Mesenchymal stem cell (in vitro differentiated cells and primary cell): ENCODE results near the gene ARL4C.

Experiments used
- DNase-seq: peaks from one replicate; pipeline ENCODE4 v3.0.0-alpha.2; 2013
- H2AFZ ChIP-seq: one replicate; pipeline ENCODE4 v1.6.1; 2013; ENCODE audit warnings: low read depth, mild to moderate bottlenecking, control low read depth, inconsistent platforms, low read length, moderate library complexity
- H2AK5ac ChIP-seq: 2 replicates; pipeline ENCODE4 v1.6.1; 2013; ENCODE audit warnings: low read length, moderate library complexity, mild to moderate bottlenecking, inconsistent platforms; ENCODE audit not compliant: severe bottlenecking
- H2BK120ac ChIP-seq: one replicate; pipeline ENCODE4 v1.6.1; 2013; ENCODE audit warnings: low read depth, mild to moderate bottlenecking, inconsistent platforms, low read length, moderate library complexity
- H2BK12ac ChIP-seq, 2 experiments: one replicate each; pipeline ENCODE4 v1.6.1; 2013; ENCODE audit warnings: inconsistent platforms in 2 of 2, low read length in 2 of 2, mild to moderate bottlenecking in 2 of 2, moderate library complexity in 2 of 2, control low read depth in 1 of 2
- H2BK15ac ChIP-seq: one replicate; pipeline ENCODE4 v1.6.1; 2013; ENCODE audit warnings: mild to moderate bottlenecking, low read depth, inconsistent platforms; ENCODE audit not compliant: poor library complexity, severe bottlenecking
- H2BK5ac ChIP-seq: 2 replicates; pipeline ENCODE4 v1.6.1; 2013; ENCODE audit warnings: low read depth, mild to moderate bottlenecking, low read length, control low read depth, inconsistent platforms; ENCODE audit not compliant: poor library complexity, severe bottlenecking
- H3K14ac ChIP-seq, 2 experiments: one replicate each; pipeline ENCODE4 v1.6.1; 2013; ENCODE audit warnings: inconsistent platforms in 2 of 2, low read length in 2 of 2, control low read depth in 1 of 2, mild to moderate bottlenecking in 1 of 2, moderate library complexity in 1 of 2
- H3K18ac ChIP-seq, 2 experiments: one replicate each; pipeline ENCODE4 v1.6.1; 2013; ENCODE audit warnings: inconsistent platforms in 2 of 2, low read length in 2 of 2, control low read depth in 1 of 2, low read depth in 1 of 2, mild to moderate bottlenecking in 1 of 2
- H3K23ac ChIP-seq, 2 experiments: one replicate each; pipeline ENCODE4 v1.6.1; 2013; ENCODE audit warnings: inconsistent platforms in 2 of 2, low read length in 2 of 2, mild to moderate bottlenecking in 2 of 2, moderate library complexity in 2 of 2, control low read depth in 1 of 2
- H3K27ac ChIP-seq: 2 replicates; pipeline ENCODE4 v1.5.1; 2013; ENCODE audit warnings: mild to moderate bottlenecking, moderate library complexity, low read length, control low read depth, inconsistent platforms; ENCODE audit not compliant: poor library complexity, severe bottlenecking
- H3K27me3 ChIP-seq, 2 experiments: 2 replicates each; pipeline versions ENCODE4 v1.6.1 to v1.7.0; 2013; ENCODE audit warnings: low read length in 2 of 2, mild to moderate bottlenecking in 2 of 2, moderate library complexity in 2 of 2, control low read depth in 1 of 2, inconsistent platforms in 1 of 2; ENCODE audit not compliant: control insufficient read depth in 1 of 2, insufficient read depth in 1 of 2
- H3K36me3 ChIP-seq, 2 experiments: 2 replicates each; pipeline versions ENCODE4 v1.6.1 to v1.7.0; 2013; ENCODE audit warnings: low read length in 2 of 2, control low read depth in 1 of 2, inconsistent platforms in 1 of 2, low read depth in 1 of 2, mild to moderate bottlenecking in 1 of 2; ENCODE audit not compliant: insufficient read depth in 2 of 2, control insufficient read depth in 1 of 2
- H3K4ac ChIP-seq, 2 experiments: one replicate each; pipeline ENCODE4 v1.6.1; 2013; ENCODE audit warnings: inconsistent platforms in 2 of 2, low read length in 2 of 2, mild to moderate bottlenecking in 2 of 2, moderate library complexity in 2 of 2, control low read depth in 1 of 2, low read depth in 1 of 2
- H3K4me1 ChIP-seq: 2 replicates; pipeline ENCODE4 v1.6.1; 2013; ENCODE audit warnings: low read depth, low read length, control low read depth; ENCODE audit not compliant: control insufficient read depth, insufficient read depth
- H3K4me2 ChIP-seq: 2 replicates; pipeline ENCODE4 v1.6.1; 2013; ENCODE audit warnings: low read length, mild to moderate bottlenecking, inconsistent platforms; ENCODE audit not compliant: poor library complexity, severe bottlenecking
- H3K4me3 ChIP-seq, 2 experiments: 2 replicates each; pipeline versions ENCODE4 v1.5.1 to v1.7.0; 2013; ENCODE audit warnings: low read length in 2 of 2, mild to moderate bottlenecking in 2 of 2, control low read depth in 1 of 2, low read depth in 1 of 2; ENCODE audit not compliant: insufficient read depth in 1 of 2
- H3K79me1 ChIP-seq: replicated peaks from 2 replicates; pipeline ENCODE4 v1.6.1; 2013; ENCODE audit warnings: mild to moderate bottlenecking, control low read depth, low read length, inconsistent platforms; ENCODE audit not compliant: poor library complexity, severe bottlenecking
- H3K9ac ChIP-seq: 2 replicates; pipeline ENCODE4 v1.7.0; 2013; ENCODE audit warnings: mild to moderate bottlenecking, low read length, moderate library complexity
- H3K9me3 ChIP-seq: 2 replicates; pipeline ENCODE4 v1.7.0; 2013; ENCODE audit warnings: mild to moderate bottlenecking, low read length; ENCODE audit not compliant: control insufficient read depth
- H4K8ac ChIP-seq: one replicate; pipeline ENCODE4 v1.6.1; 2013; ENCODE audit warnings: inconsistent platforms, mild to moderate bottlenecking, low read length, moderate library complexity
- H4K91ac ChIP-seq: one replicate; pipeline ENCODE4 v1.6.1; 2013; ENCODE audit warnings: mild to moderate bottlenecking, low read length, inconsistent platforms
- WGBS: methylation state at CpG from one replicate; pipeline ENCODE4 v1.1.7; 2013; ENCODE audit warnings: mixed read lengths; 5-methylcytosine and 5-hydroxymethylcytosine counted together

Gene ARL4C

GRCh38 chr2:234494361-234495250 is 2.3 kb downstream of the ARL4C start:
- Histone ChIP-seq H3K36me3 (peaks cover 9 to 24% of the 10 kb centered on the region in 2 experiments), H4K91ac (no peak overlapping the region), H2BK120ac (no peak overlapping the region), H2AFZ (no peak overlapping the region), H2AK5ac (no peak overlapping the region), H3K27ac (peak overlapping the region; percentile 96), H3K4me1 (peaks cover 12% of the 10 kb centered on the region), H3K18ac (no peak overlapping the region), H3K79me1 (peaks cover 5% of the 10 kb centered on the region), H3K9ac (peak overlapping the region; percentile 93), H3K4me3 (peak overlapping the region; percentile 88 to 99), H2BK12ac (no peak overlapping the region), H3K4ac (no peak overlapping the region), H3K4me2 (no peak overlapping the region), H3K14ac (no peak overlapping the region), H3K9me3 (no peaks in the 10 kb centered on the region), H4K8ac (no peak overlapping the region), H3K27me3 (no peaks in the 10 kb centered on the region), H3K23ac (no peak overlapping the region), H2BK5ac (peak overlapping the region; percentile 96), H2BK15ac (no peak overlapping the region)
- WGBS: 10% methylated on average over 4 of the region's 9 CpGs
- DNase-seq: peak; percentile 58

DNA sequence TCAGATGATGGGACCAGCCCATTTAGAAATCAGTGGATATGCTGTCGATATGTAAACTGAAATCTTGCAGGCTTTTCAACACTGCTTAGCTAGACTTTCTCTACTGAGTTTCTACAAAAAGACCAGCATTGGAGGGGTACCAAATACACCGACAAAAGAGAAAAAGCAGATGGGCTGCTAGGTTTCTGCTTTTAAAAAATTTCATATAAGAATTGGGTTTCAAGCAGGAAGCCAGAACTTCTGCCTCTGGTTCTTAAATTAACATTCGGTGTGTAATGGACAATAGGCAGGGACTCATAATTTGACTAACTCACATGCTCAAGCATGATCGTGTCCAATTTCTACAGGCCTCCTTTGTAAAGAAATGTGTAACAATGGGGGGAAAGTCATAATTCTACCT is 3.1 kb downstream of the ARL4C start:
- 89% methylated on average over 4 of the region's 4 CpGs for WGBS

DNA sequence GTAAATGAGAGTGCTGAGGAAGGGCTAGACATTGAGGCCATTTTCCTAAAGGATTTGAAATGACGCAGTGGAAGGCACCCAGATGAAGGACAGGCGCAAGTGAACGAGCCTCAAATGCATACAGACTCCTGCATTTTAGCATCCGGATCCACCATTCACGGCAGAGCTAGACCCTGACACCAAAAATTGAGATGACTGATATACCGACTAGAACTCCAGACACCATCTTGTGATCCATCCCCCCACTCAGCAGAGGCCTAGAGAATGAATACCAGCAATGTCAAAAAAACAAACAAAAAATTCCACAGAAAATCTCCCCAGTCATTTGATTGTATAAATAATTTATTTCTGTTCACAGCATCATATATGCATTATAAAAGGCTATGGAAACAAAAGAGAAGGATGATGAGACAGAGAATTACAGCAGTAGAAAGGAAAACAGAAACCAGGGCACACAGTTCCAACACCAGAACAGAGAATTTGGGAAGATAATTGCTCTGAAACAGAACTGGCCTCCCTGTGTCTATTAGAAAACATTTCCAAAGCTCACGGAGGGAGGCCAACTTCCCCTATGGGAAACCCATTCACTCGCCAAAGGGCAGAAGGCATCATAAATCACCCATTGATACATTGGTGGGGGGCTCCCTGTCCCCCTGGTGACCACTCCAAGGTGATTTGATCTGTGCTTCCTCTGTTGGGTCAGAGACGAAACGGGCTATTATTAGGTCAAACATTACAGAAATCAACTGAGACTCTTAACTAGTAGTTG is 4.0 kb downstream of the ARL4C start:
- no peak overlapping the region for H2BK12ac ChIP-seq
- no peak overlapping the region for H4K8ac ChIP-seq
- peak overlapping the region; percentile 93 for H3K9ac ChIP-seq

More for the DNA sequence above, 3.1 kb downstream of the ARL4C start:
- Histone ChIP-seq H2BK15ac (no peak overlapping the region), H2AFZ (no peak overlapping the region), H3K4me1 (peaks cover 14% of the 10 kb centered on the region), H4K91ac (no peak overlapping the region), H3K9ac (peak overlapping the region; percentile 93), H2AK5ac (no peak overlapping the region), H3K27ac (peak overlapping the region; percentile 96), H3K4me3 (peak overlapping the region in 1 of 2 experiments; percentile 99), H3K23ac (no peak overlapping the region), H2BK120ac (no peak overlapping the region), H3K18ac (no peak overlapping the region), H4K8ac (no peak overlapping the region), H3K36me3 (peaks cover 15 to 24% of the 10 kb centered on the region in 2 experiments), H3K4ac (no peak overlapping the region), H3K79me1 (peaks cover 5% of the 10 kb centered on the region), H3K14ac (no peak overlapping the region), H3K27me3 (no peaks in the 10 kb centered on the region), H3K9me3 (no peaks in the 10 kb centered on the region), H2BK5ac (no peak overlapping the region), H2BK12ac (no peak overlapping the region), H3K4me2 (peak overlapping the region; percentile 12)
- no peak for DNase-seq

GRCh38 chr2:234491897-234492296 is 5.0 kb downstream of the ARL4C start:
- no peak overlapping the region for H3K4me3 ChIP-seq
- H3K23ac ChIP-seq: no peak overlapping the region
- no peaks in the 10 kb centered on the region for H3K9me3 ChIP-seq
- H3K27ac ChIP-seq: peak overlapping the region; percentile 96
- WGBS: 100% methylated on average over 5 of the region's 5 CpGs
- H3K79me1 ChIP-seq: no peaks in the 10 kb centered on the region
- H3K36me3 ChIP-seq: peaks cover 16 to 26% of the 10 kb centered on the region in 2 experiments
- no peaks in the 10 kb centered on the region for H3K27me3 ChIP-seq
- no peak for DNase-seq
- no peak overlapping the region for H2AK5ac ChIP-seq
- H2BK5ac ChIP-seq: no peak overlapping the region
- no peak overlapping the region for H2BK120ac ChIP-seq
- H2BK15ac ChIP-seq: no peak overlapping the region
- H3K4ac ChIP-seq: no peak overlapping the region
- H2BK12ac ChIP-seq: no peak overlapping the region
- no peak overlapping the region for H3K18ac ChIP-seq
- H3K9ac ChIP-seq: no peak overlapping the region
- no peak overlapping the region for H3K14ac ChIP-seq
- peak overlapping the region; percentile 56 for H3K4me2 ChIP-seq
- H3K4me1 ChIP-seq: peaks cover 6% of the 10 kb centered on the region
- H2AFZ ChIP-seq: no peak overlapping the region
- no peak overlapping the region for H4K91ac ChIP-seq
- H4K8ac ChIP-seq: no peak overlapping the region

More for the DNA sequence above, 4.0 kb downstream of the ARL4C start:
- Histone ChIP-seq H3K4ac (no peak overlapping the region), H3K18ac (no peak overlapping the region), H3K23ac (no peak overlapping the region), H3K36me3 (peaks cover 16 to 24% of the 10 kb centered on the region in 2 experiments), H3K14ac (no peak overlapping the region), H3K4me2 (peak overlapping the region; percentile 56), H3K27me3 (no peaks in the 10 kb centered on the region), H3K4me1 (peaks cover 13% of the 10 kb centered on the region), H2BK120ac (no peak overlapping the region), H3K9me3 (no peaks in the 10 kb centered on the region), H2AFZ (no peak overlapping the region), H2BK15ac (no peak overlapping the region), H2AK5ac (peak overlapping the region; percentile 80), H4K91ac (no peak overlapping the region), H3K27ac (peak overlapping the region; percentile 96), H2BK5ac (peak overlapping the region; percentile 94), H3K79me1 (peaks cover 2% of the 10 kb centered on the region), H3K4me3 (peak overlapping the region; percentile 52 to 99)
- 81% methylated on average over 10 of the region's 10 CpGs for WGBS
- no peak for DNase-seq
